Colonic mucosa (tissue), 4 donors: Measurements from ENCODE around the gene ABCA2. TPM values are rescaled to one million over a fixed set of nuclear protein-coding genes. Genes with fewer than 3 reads are reported as not detected.
A peak's percentile ranks its signal among the peaks of the same experiment; 100 is the strongest.
"Not testable (repeated sequence)": the region's sequence is repeated elsewhere in the genome, so short reads cannot be mapped to it uniquely, and the experiment has no call there.

ENCODE experiments used
- DNase-seq: peaks from one replicate; pipeline ENCODE4 v3.0.0-alpha.2; 2020
- H3K27ac ChIP-seq: fragments of 200-600 bp; one replicate; pipeline ENCODE4 v1.8.0; 2021
- H3K27me3 ChIP-seq: fragments of 200-600 bp; one replicate; pipeline ENCODE4 v1.8.0; 2021
- H3K36me3 ChIP-seq: fragments of 200-600 bp; one replicate; pipeline ENCODE4 v1.8.0; 2021
- H3K4me1 ChIP-seq: fragments of 200-600 bp; one replicate; pipeline ENCODE4 v1.8.0; 2021; ENCODE audit warnings: mild to moderate bottlenecking
- H3K4me3 ChIP-seq: fragments of 200-600 bp; one replicate; pipeline ENCODE4 v1.8.0; 2021
- H3K9ac ChIP-seq, 2 donors: one replicate each; pipeline ENCODE4 v1.7.0; 2013; ENCODE audit warnings: control low read depth in 2 of 2, low read depth in 2 of 2, low read length in 2 of 2
- H3K9me3 ChIP-seq: fragments of 200-600 bp; one replicate; pipeline ENCODE4 v1.8.0; 2021
- CTCF ChIP-seq: fragments of 200-600 bp; IDR thresholded peaks from one replicate; pipeline ENCODE4 v1.8.0; 2022; ENCODE audit warnings: antibody characterized with exemption, mild to moderate bottlenecking
- intact Hi-C: fragments of 100-400 bp; cut with DNase I; formaldehyde crosslinking; loops from one replicate; pipeline ENCODE4 v1.14.1; 2022
- total RNA-seq, 2 donors: library from RNA; stranded (reverse); fragmentation: NEBNext Ultra II Directional in 1 of 2; extraction: Animal tissue kit (Norgen Biotek cat#: 25700) in 1 of 2; gene quantifications; one replicate each; pipeline ENCODE4 v1.2.1, GENCODE V29; 2021
- donor health status: healthy.
- donor health status: DM: no; HTN: no; CAD: no.
- donor health status: DM: no; HTN: no; CAD: no.

ABCA2 gene
- total RNA-seq, 2 donors from 2014 or later: 22.4 to 47.5 TPM

GRCh38 chr9:137065336-137065967 is 37.4 kb upstream of the ABCA2 start:
- no peak for DNase-seq
- Histone ChIP-seq H3K4me3 (no peak overlapping the region), H3K4me1 (peaks cover 14% of the 10 kb centered on the region), H3K9me3 (no peaks in the 10 kb centered on the region), H3K27me3 (no peaks in the 10 kb centered on the region), H3K9ac (no peak overlapping the region), H3K36me3 (no peaks in the 10 kb centered on the region), H3K27ac (no peak overlapping the region)
- intact Hi-C loops: no loop called here
- TF ChIP-seq CTCF: no peak

- peaks cover 14% of the 10 kb centered on the region for H3K4me1 ChIP-seq
These were observed 36.8 kb upstream of the ABCA2 start for GRCh38 chr9:137064880-137065164.

GRCh38 chr9:137064027-137064879 is 36.2 kb upstream of the ABCA2 start:
- DNase-seq: peak; percentile 76
- Histone ChIP-seq H3K27me3 (no peaks in the 10 kb centered on the region), H3K4me1 (peaks cover 10% of the 10 kb centered on the region), H3K4me3 (no peak overlapping the region), H3K27ac (no peak overlapping the region), H3K36me3 (no peaks in the 10 kb centered on the region), H3K9me3 (no peaks in the 10 kb centered on the region), H3K9ac (no peak overlapping the region)
- peak; percentile 97 for TF ChIP-seq CTCF
- intact Hi-C loops: no loop called here

More at GRCh38 chr9:137064880-137065164, 36.8 kb upstream of the ABCA2 start:
- no peak overlapping the region for H3K27ac ChIP-seq
- DNase-seq: no peak
- H3K4me3 ChIP-seq: no peak overlapping the region
- no peaks in the 10 kb centered on the region for H3K9me3 ChIP-seq
- intact Hi-C loops: no loop called here
- H3K9ac ChIP-seq: no peak overlapping the region
- H3K27me3 ChIP-seq: no peaks in the 10 kb centered on the region
- no peak for TF ChIP-seq CTCF
- H3K36me3 ChIP-seq: no peaks in the 10 kb centered on the region

GRCh38 chr9:137063311-137064026 is 35.4 kb upstream of the ABCA2 start:
- Histone ChIP-seq H3K4me1 (peaks cover 4% of the 10 kb centered on the region), H3K36me3 (no peaks in the 10 kb centered on the region), H3K27me3 (no peaks in the 10 kb centered on the region), H3K27ac (no peak overlapping the region), H3K4me3 (no peak overlapping the region), H3K9me3 (no peaks in the 10 kb centered on the region), H3K9ac (no peak overlapping the region)
- DNase-seq: no peak
- TF ChIP-seq CTCF: no peak
- intact Hi-C loops: no loop called here

GRCh38 chr9:137062798-137063197 is 34.8 kb upstream of the ABCA2 start:
- H3K27ac ChIP-seq, H3K27me3 ChIP-seq, H3K4me1 ChIP-seq, intact Hi-C loops, H3K36me3 ChIP-seq, H3K9ac ChIP-seq, DNase-seq, H3K4me3 ChIP-seq, H3K9me3 ChIP-seq: not testable (repeated sequence)
